Measurements from ENCODE around the gene SOSTDC1. TPM values are rescaled to one million over a fixed set of nuclear protein-coding genes. Genes with fewer than 3 reads are reported as not detected.

Gene SOSTDC1
- total and polyA plus RNA-seq, 4 donors, result not detected

DNA sequence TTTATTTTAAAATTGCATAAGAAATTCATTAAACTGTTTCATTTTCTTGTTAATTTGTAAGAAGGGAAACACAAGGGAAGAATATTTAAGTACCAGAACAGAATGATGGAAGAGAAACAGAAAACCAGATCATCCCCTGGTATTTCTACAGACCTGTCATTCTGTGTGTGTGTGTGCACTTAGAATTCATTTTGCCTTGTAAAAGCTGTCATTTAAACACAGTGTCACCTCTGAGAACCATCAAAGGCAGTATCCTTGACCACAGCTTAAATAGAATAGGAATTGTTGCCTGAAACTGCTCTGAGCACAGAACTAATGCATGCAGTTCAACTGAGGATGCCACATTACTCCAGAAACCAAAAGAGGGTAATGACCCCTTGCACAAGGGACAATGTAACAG lies 37.4 kb downstream of the SOSTDC1 start:
- Histone ChIP-seq H3K27ac (ENCODE audit: low read depth in 1 of 2, low read length in 2 of 2) (no peak overlapping the region), H3K36me3 (ENCODE audit: control insufficient read depth in 1 of 2, insufficient read depth in 2 of 2, low read length in 1 of 2) (no peaks in the 10 kb centered on the region), H3K27me3 (ENCODE audit: control insufficient read depth in 1 of 2, insufficient read depth in 2 of 2, low read length in 1 of 2) (no peaks in the 10 kb centered on the region), H3K4me3 (ENCODE audit: low read length in 2 of 2) (no peak overlapping the region), H3K9me3 (ENCODE audit: control insufficient read depth, low read length) (no peaks in the 10 kb centered on the region), H3K4me1 (ENCODE audit: control insufficient read depth in 1 of 2, insufficient read depth in 2 of 2, low read length in 2 of 2) (no peaks in the 10 kb centered on the region)
- ATAC-seq (ENCODE audit: low FRiP score) (no peak), DNase-seq (no peak)
- intact Hi-C loops (cut with DNase I), result no loop called here

DNA sequence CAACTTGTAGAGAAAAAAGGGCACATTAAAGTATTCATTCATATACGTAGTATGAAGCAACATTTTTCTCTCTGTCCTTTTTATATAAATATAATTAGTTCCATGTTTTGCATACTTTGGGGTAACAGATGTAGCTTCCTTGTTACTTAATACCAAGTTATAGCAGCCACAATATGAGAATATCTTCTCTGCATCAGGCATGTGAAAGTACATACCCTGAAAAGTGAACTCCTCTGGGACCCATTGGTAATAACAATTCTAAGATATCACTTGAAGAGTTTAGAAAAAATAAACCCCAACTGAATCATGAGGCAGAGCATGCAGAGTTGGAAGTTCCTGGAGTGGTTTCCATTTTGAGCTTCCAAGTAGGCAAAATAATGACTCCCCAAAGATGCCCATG lies 41.8 kb downstream of the SOSTDC1 start:
- intact Hi-C loops (cut with DNase I), result no loop called here
- H3K36me3 ChIP-seq (ENCODE audit: control insufficient read depth in 1 of 2, insufficient read depth in 2 of 2, low read length in 1 of 2), result no peaks in the 10 kb centered on the region
- no peaks in the 10 kb centered on the region for H3K9me3 ChIP-seq (ENCODE audit: control insufficient read depth, low read length)
- H3K4me1 ChIP-seq (ENCODE audit: control insufficient read depth in 1 of 2, insufficient read depth in 2 of 2, low read length in 2 of 2), result no peaks in the 10 kb centered on the region
- H3K27ac ChIP-seq (ENCODE audit: low read depth in 1 of 2, low read length in 2 of 2), result no peak overlapping the region
- DNase-seq, result no peak
- 40 to 94% methylated on average over 1 of the region's 1 CpG for WGBS, 2 donors
- no peak for ATAC-seq (ENCODE audit: low FRiP score)
- no peaks in the 10 kb centered on the region for H3K27me3 ChIP-seq (ENCODE audit: control insufficient read depth in 1 of 2, insufficient read depth in 2 of 2, low read length in 1 of 2)
- no peak overlapping the region for H3K4me3 ChIP-seq (ENCODE audit: low read length in 2 of 2)

DNA sequence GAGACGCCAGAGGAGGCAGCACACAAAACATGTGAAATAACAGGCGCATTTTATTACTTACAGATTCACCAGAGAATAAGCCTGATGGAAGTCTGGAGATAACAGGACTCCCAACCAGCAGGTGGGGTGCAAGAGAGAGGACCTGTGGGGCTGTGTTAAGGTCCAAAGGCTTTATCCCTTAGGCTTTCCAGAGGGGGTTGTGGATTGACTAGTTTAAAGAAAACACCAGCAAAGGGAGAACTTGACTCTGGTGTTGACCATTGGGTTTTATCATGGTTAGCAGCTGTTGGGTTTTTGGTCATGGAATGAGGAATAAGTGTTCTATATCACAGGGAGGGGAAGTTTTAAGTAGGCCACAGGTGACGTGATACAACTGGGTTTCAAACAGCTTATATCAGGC lies 42.6 kb downstream of the SOSTDC1 start:
- ATAC-seq (ENCODE audit: low FRiP score) (no peak), DNase-seq (no peak)
- Histone ChIP-seq H3K4me3 (ENCODE audit: low read length in 2 of 2) (no peak overlapping the region), H3K27ac (ENCODE audit: low read depth in 1 of 2, low read length in 2 of 2) (no peak overlapping the region), H3K9me3 (ENCODE audit: control insufficient read depth, low read length) (no peaks in the 10 kb centered on the region), H3K36me3 (ENCODE audit: control insufficient read depth in 1 of 2, insufficient read depth in 2 of 2, low read length in 1 of 2) (no peaks in the 10 kb centered on the region), H3K27me3 (ENCODE audit: control insufficient read depth in 1 of 2, insufficient read depth in 2 of 2, low read length in 1 of 2) (no peaks in the 10 kb centered on the region), H3K4me1 (ENCODE audit: control insufficient read depth in 1 of 2, insufficient read depth in 2 of 2, low read length in 2 of 2) (no peaks in the 10 kb centered on the region)
- WGBS, 2 donors, result 97 to 98% methylated on average over 3 of the region's 3 CpGs
- intact Hi-C loops (cut with DNase I), result no loop called here

DNA sequence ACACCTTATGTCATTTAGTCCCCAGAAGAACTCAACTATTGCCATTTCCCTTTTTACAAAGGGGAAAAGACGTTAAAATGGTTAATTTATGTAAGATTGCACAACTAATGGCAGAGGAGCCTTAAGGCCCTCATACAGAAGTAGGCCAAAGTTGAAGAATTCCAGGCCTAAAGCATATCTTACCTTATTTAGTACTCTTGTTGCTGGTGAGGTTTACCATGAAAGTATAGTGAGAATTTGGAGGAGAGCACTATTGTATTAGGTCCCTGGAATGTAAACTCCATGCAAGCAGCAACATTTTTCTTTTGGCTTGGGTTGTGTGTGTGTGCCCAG lies 43.5 kb downstream of the SOSTDC1 start:
- Histone ChIP-seq H3K27ac (ENCODE audit: low read depth in 1 of 2, low read length in 2 of 2) (peak overlapping the region; percentile 42 to 94), H3K4me3 (ENCODE audit: low read length in 2 of 2) (no peak overlapping the region), H3K36me3 (ENCODE audit: control insufficient read depth in 1 of 2, insufficient read depth in 2 of 2, low read length in 1 of 2) (no peaks in the 10 kb centered on the region), H3K9me3 (ENCODE audit: control insufficient read depth, low read length) (no peaks in the 10 kb centered on the region), H3K27me3 (ENCODE audit: control insufficient read depth in 1 of 2, insufficient read depth in 2 of 2, low read length in 1 of 2) (no peaks in the 10 kb centered on the region), H3K4me1 (ENCODE audit: control insufficient read depth in 1 of 2, insufficient read depth in 2 of 2, low read length in 2 of 2) (no peaks in the 10 kb centered on the region)
- intact Hi-C loops (cut with DNase I), result no loop called here
- no peak for ATAC-seq (ENCODE audit: low FRiP score)
- DNase-seq, result no peak
- 68 to 76% methylated on average over 1 of the region's 1 CpG for WGBS, 2 donors

DNA sequence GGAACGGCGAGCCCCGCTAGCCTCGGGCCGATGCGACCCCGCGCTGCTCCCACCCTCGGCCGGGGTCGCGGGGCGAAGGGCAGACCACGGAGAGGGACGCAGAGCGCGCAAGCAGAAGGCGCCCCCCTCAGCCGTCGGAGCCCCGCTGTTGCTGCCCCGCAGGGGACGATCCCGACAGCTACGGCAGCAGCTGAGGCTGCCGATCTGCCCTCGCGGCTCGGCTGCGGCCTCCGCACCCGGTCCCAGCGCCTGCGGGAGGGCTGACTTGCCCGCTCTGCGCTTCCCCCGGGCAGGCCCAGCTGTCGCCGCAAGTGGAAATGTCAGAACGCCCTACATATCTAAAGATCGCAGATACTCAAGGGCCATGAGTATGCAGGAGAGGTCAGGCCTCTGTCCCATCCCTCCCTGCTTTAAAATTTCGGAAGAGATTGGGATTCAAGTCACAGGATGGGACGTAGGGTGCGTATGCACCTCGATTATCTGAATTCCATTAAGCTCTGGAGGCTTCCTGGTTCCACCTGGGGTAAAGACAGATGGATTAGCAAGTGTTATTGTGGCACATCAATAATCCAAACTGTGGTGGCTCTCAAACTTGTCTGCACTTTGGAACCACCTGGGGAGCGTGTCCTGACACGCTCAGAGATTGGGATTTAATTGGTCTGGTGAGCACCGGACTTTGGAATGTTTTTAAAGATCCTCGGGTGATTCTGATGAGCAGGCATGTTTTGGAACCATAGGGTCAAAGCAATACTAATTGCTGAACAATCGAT lies 44.0 kb downstream of the SOSTDC1 start, which contains the start of gene CRPPA:
CRPPA (minus strand) TSS at position 206 of the 770 bp plus-strand sequence. CDS start 216 bp downstream, outside the sequence.
- DNase-seq (peak; percentile 59 to 76), ATAC-seq (ENCODE audit: low FRiP score) (peak; percentile 78)
- Histone ChIP-seq H3K27ac (ENCODE audit: low read depth in 1 of 2, low read length in 2 of 2) (peak within 1 kb of the TSS; percentile 89 to 94), H3K4me3 (ENCODE audit: low read length in 2 of 2) (peak within 1 kb of the TSS; percentile 5 to 36), H3K4me1 (ENCODE audit: control insufficient read depth in 1 of 2, insufficient read depth in 2 of 2, low read length in 2 of 2) (no peaks in the 10 kb centered on the region), H3K27me3 (ENCODE audit: control insufficient read depth in 1 of 2, insufficient read depth in 2 of 2, low read length in 1 of 2) (no peaks in the 10 kb centered on the region), H3K36me3 (ENCODE audit: control insufficient read depth in 1 of 2, insufficient read depth in 2 of 2, low read length in 1 of 2) (no peaks in the 10 kb centered on the region), H3K9me3 (ENCODE audit: control insufficient read depth, low read length) (no peaks in the 10 kb centered on the region)
- intact Hi-C loops (cut with DNase I), result no loop called here
- WGBS, 2 donors, result 8 to 10% methylated on average over 46 to 50 of the region's 50 CpGs

DNA sequence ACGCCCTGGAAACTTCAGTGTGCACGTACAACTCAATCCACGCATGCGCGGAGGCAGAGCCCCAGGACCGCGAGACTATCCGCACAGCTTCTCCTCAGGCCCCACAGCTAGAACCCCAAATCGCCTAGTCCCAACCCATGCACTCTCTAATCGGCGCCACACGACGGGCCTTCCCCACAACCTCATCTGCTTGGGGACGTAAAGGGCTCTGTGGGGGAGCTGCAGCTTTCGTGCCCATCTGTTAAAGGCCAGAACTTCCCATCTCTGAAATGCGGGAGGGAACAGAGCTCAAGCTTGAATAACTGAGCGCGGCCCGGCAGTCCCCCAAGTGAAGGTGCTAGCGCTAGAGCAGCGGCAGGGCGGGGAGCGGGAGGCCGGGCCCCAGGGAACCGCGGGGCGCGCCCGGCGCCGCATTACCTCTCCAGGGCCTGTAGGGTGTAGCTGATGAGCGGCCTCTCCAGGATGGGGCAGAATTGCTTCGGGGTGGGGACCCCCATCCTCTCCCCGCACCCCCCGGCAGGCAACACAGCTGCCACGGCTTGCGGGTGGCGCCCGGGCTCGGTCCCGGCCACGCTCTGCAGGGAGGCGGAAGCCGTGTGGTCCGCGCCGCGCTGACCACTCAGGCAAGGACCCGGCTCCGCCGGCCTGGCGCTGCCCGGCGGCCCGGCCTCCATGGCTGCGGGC lies 44.7 kb downstream of the SOSTDC1 start:
- H3K27ac ChIP-seq (ENCODE audit: low read depth in 1 of 2, low read length in 2 of 2), result peak overlapping the region; percentile 89 to 94
- no peaks in the 10 kb centered on the region for H3K4me1 ChIP-seq (ENCODE audit: control insufficient read depth in 1 of 2, insufficient read depth in 2 of 2, low read length in 2 of 2)
- intact Hi-C loops (cut with DNase I), result no loop called here
- H3K36me3 ChIP-seq (ENCODE audit: control insufficient read depth in 1 of 2, insufficient read depth in 2 of 2, low read length in 1 of 2), result no peaks in the 10 kb centered on the region
- no peaks in the 10 kb centered on the region for H3K27me3 ChIP-seq (ENCODE audit: control insufficient read depth in 1 of 2, insufficient read depth in 2 of 2, low read length in 1 of 2)
- no peaks in the 10 kb centered on the region for H3K9me3 ChIP-seq (ENCODE audit: control insufficient read depth, low read length)
- DNase-seq (peak; percentile 91 to 92), ATAC-seq (ENCODE audit: low FRiP score) (peak; percentile 97)
- peak overlapping the region; percentile 5 to 36 for H3K4me3 ChIP-seq (ENCODE audit: low read length in 2 of 2)
- 1% methylated on average over 37 to 56 of the region's 56 CpGs for WGBS, 2 donors

DNA sequence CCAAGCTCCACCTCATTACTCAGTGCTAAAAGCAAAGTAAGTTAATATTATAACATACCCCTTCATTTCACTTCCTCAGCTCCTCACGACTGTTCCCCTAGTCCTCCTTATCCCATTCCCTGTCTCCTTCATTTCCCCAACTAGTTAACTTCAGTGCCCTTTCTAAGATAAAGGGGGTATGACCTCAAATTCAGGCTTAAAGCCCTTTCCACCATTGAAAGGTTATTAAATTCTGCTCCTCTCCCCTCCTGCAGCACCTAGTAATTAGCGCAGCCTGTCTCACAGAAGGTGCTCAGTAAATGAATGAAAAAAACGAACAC lies 45.2 kb downstream of the SOSTDC1 start:
- intact Hi-C loops (cut with DNase I), result no loop called here
- no peaks in the 10 kb centered on the region for H3K4me1 ChIP-seq (ENCODE audit: control insufficient read depth in 1 of 2, insufficient read depth in 2 of 2, low read length in 2 of 2)

DNA sequence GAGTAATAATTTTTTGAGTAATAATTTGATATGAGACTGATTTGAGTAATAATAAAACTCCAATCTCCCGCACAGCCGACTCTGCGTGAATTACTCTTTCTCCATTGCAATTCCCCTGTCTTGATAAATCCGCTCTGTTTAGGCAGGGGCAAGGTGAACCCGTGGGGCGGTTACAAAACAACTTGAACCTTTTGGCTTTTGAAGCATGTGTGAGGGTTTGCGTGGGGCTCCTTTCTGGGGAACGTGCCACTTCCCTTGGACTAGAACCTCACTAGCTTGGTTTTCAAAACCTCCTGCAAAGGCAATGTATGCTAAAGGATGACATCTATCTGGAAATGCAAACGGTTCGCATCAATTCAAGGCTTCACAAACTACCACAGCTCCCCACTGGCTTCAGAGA lies 45.7 kb downstream of the SOSTDC1 start:
- Histone ChIP-seq H3K36me3 (ENCODE audit: control insufficient read depth in 1 of 2, insufficient read depth in 2 of 2, low read length in 1 of 2) (no peaks in the 10 kb centered on the region), H3K27me3 (ENCODE audit: control insufficient read depth in 1 of 2, insufficient read depth in 2 of 2, low read length in 1 of 2) (no peaks in the 10 kb centered on the region), H3K4me3 (ENCODE audit: low read length in 2 of 2) (no peak overlapping the region), H3K9me3 (ENCODE audit: control insufficient read depth, low read length) (no peaks in the 10 kb centered on the region), H3K4me1 (ENCODE audit: control insufficient read depth in 1 of 2, insufficient read depth in 2 of 2, low read length in 2 of 2) (no peaks in the 10 kb centered on the region), H3K27ac (ENCODE audit: low read depth in 1 of 2, low read length in 2 of 2) (no peak overlapping the region)
- DNase-seq (no peak), ATAC-seq (ENCODE audit: low FRiP score) (no peak)
- 77 to 79% methylated on average over 10 of the region's 10 CpGs for WGBS, 2 donors
- intact Hi-C loops (cut with DNase I), result loop anchor here in 1 of 2 donors (10.0 kb wide), 1 partner anchor 145 kb away; no protein-coding TSS in a partner anchor

More for the DNA sequence above, 45.2 kb downstream of the SOSTDC1 start:
- peak overlapping the region in 1 of 2 donors; percentile 36 for H3K4me3 ChIP-seq (ENCODE audit: low read length in 2 of 2)
- WGBS, 2 donors, result 1 to 3% methylated on average over 3 of the region's 3 CpGs
- no peaks in the 10 kb centered on the region for H3K36me3 ChIP-seq (ENCODE audit: control insufficient read depth in 1 of 2, insufficient read depth in 2 of 2, low read length in 1 of 2)
- no peaks in the 10 kb centered on the region for H3K27me3 ChIP-seq (ENCODE audit: control insufficient read depth in 1 of 2, insufficient read depth in 2 of 2, low read length in 1 of 2)
- ATAC-seq (ENCODE audit: low FRiP score) (no peak), DNase-seq (no peak)
- H3K27ac ChIP-seq (ENCODE audit: low read depth in 1 of 2, low read length in 2 of 2), result no peak overlapping the region
- no peaks in the 10 kb centered on the region for H3K9me3 ChIP-seq (ENCODE audit: control insufficient read depth, low read length)

DNA sequence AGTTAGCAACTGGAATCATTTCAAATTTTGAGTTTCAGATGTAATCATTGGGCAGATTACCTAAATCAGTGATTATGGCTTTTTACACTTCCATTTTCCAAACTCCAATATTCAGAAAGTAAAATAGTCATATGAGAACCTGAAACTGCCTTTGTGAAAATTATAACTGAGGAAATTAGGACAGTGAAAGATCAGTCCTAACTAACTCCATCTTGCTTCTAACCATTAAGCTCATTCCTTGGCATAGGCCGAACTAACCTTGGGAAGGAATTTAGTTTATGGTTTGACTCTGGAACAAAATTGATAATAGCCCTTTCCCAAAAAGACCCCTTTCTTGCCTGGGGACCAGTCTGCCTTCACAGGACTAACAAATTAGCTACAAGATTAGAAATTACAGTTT lies 46.4 kb downstream of the SOSTDC1 start:
- no peaks in the 10 kb centered on the region for H3K9me3 ChIP-seq (ENCODE audit: control insufficient read depth, low read length)
- intact Hi-C loops (cut with DNase I), result loop anchor here in 1 of 2 donors (10.0 kb wide), 1 partner anchor 146 kb away; no protein-coding TSS in a partner anchor
- no peak overlapping the region for H3K27ac ChIP-seq (ENCODE audit: low read depth in 1 of 2, low read length in 2 of 2)
- no peaks in the 10 kb centered on the region for H3K36me3 ChIP-seq (ENCODE audit: control insufficient read depth in 1 of 2, insufficient read depth in 2 of 2, low read length in 1 of 2)
- no peaks in the 10 kb centered on the region for H3K4me1 ChIP-seq (ENCODE audit: control insufficient read depth in 1 of 2, insufficient read depth in 2 of 2, low read length in 2 of 2)
- no peaks in the 10 kb centered on the region for H3K27me3 ChIP-seq (ENCODE audit: control insufficient read depth in 1 of 2, insufficient read depth in 2 of 2, low read length in 1 of 2)
- H3K4me3 ChIP-seq (ENCODE audit: low read length in 2 of 2), result no peak overlapping the region
- no peak for DNase-seq
- no peak for ATAC-seq (ENCODE audit: low FRiP score)
- WGBS, 2 donors, result 95 to 98% methylated on average over 1 of the region's 1 CpG

Measured in aorta (tissue), 5 donors.